ENCODE results near the gene MTHFD1. TPM values are rescaled to one million over a fixed set of nuclear protein-coding genes. Genes with fewer than 3 reads are reported as not detected.

Gene MTHFD1
- total and polyA plus RNA-seq, 2 donors (not counting 3 experiments of a cell fraction or from before 2014, with no cell fraction given): 26.3 to 114 TPM

- dilution Hi-C loops (cut with MboI; ENCODE audit: extremely low pct_ligation_motif_present, low sequenced_read_pairs) (no loop called here), intact Hi-C loops (cut with micrococcal nuclease) (no loop called here)
- Histone ChIP-seq H3K36me3 (ENCODE audit: control insufficient read depth in 2 of 2, extremely low read depth in 1 of 2, insufficient read depth in 2 of 2, low read length in 2 of 2) (no peaks in the 10 kb centered on the region), H2AFZ (ENCODE audit: low read depth, low read length) (no peak overlapping the region), H3K9me1 (replicated peaks; ENCODE audit: control insufficient read depth, extremely low read depth, insufficient read depth, low read length) (no peaks in the 10 kb centered on the region), H3K9me3 (replicated peaks; ENCODE audit: control insufficient read depth, insufficient read depth, low read length) (no peaks in the 10 kb centered on the region), H3K4me1 (ENCODE audit: control insufficient read depth, extremely low read depth, insufficient read depth, low read length) (no peaks in the 10 kb centered on the region), H3K4me3 (replicated peaks in 1 of 3; ENCODE audit: insufficient read depth in 1 of 3, low read depth in 1 of 3, low read length in 3 of 3) (no peak overlapping the region), H3K27me3 (ENCODE audit: control insufficient read depth in 2 of 2, insufficient read depth in 2 of 2, low read length in 2 of 2) (no peaks in the 10 kb centered on the region), H3K79me2 (ENCODE audit: control insufficient read depth, insufficient read depth, low read length) (peaks cover 17% of the 10 kb centered on the region), H3K4me2 (ENCODE audit: insufficient read depth, low read length) (no peak overlapping the region), H4K20me1 (replicated peaks; ENCODE audit: control insufficient read depth, extremely low read depth, insufficient read depth, low read length) (no peaks in the 10 kb centered on the region), H3K9ac (replicated peaks; ENCODE audit: extremely low read depth, insufficient read depth, low read length) (no peak overlapping the region), H3K27ac (ENCODE audit: insufficient read depth, low read depth, low read length) (no peak overlapping the region)
- ChIA-PET CTCF (interaction anchor here (1.0 to 1.3 kb wide), 2 partner anchors 11 to 14 kb away, joined by 3 to 4 read pairs; no protein-coding TSS in a partner anchor), POLR2A (no interaction called here)
- DNase-seq (ENCODE audit: low read depth, low spot score) (no peak), FAIRE-seq (no peak)
- BruUV-seq (replicated peaks): no TSS peak
- TF ChIP-seq POLR2A (IDR thresholded peaks at IDR 0.05; ENCODE audit: low read depth, low read length): no peak
- TF ChIP-seq POLR2AphosphoS5 (IDR thresholded peaks at IDR 0.05; ENCODE audit: insufficient read depth, low read depth, low read length): no peak
- no peak for TF ChIP-seq JUN (IDR thresholded peaks at IDR 0.05; ENCODE audit: borderline replicate concordance, insufficient read depth, insufficient read length, low read depth)
- TF ChIP-seq GATA2 (IDR thresholded peaks at IDR 0.05; ENCODE audit: insufficient read depth, insufficient read length, low read depth, low read length): no peak
- TF ChIP-seq FOS (IDR thresholded peaks at IDR 0.05; ENCODE audit: borderline replicate concordance, insufficient read depth, low read length): no peak
Observed at GRCh38 chr14:64409126-64409920, 21.2 kb downstream of the MTHFD1 start.

- intact Hi-C loops (cut with micrococcal nuclease) (no loop called here), dilution Hi-C loops (cut with MboI; ENCODE audit: extremely low pct_ligation_motif_present, low sequenced_read_pairs) (no loop called here)
- no TSS peak for BruUV-seq (replicated peaks)
- DNase-seq (ENCODE audit: low read depth, low spot score) (no peak), FAIRE-seq (no peak)
- no peak overlapping the region for H3K27ac ChIP-seq (ENCODE audit: insufficient read depth, low read depth, low read length)
- H3K27me3 ChIP-seq (ENCODE audit: control insufficient read depth in 2 of 2, insufficient read depth in 2 of 2, low read length in 2 of 2): no peaks in the 10 kb centered on the region
- no peaks in the 10 kb centered on the region for H3K9me3 ChIP-seq (replicated peaks; ENCODE audit: control insufficient read depth, insufficient read depth, low read length)
- H3K4me1 ChIP-seq (ENCODE audit: control insufficient read depth, extremely low read depth, insufficient read depth, low read length): no peaks in the 10 kb centered on the region
- TF ChIP-seq EZH2 (IDR thresholded peaks at IDR 0.05; ENCODE audit: borderline replicate concordance, low read depth, low read length, severe bottlenecking) (no peak), MYC (IDR thresholded peaks at IDR 0.05; ENCODE audit: low read depth, low read length) (no peak)
- H3K4me2 ChIP-seq (ENCODE audit: insufficient read depth, low read length): no peak overlapping the region
- no peak overlapping the region for H3K9ac ChIP-seq (replicated peaks; ENCODE audit: extremely low read depth, insufficient read depth, low read length)
- H3K79me2 ChIP-seq (ENCODE audit: control insufficient read depth, insufficient read depth, low read length): peaks cover 15% of the 10 kb centered on the region
- no peaks in the 10 kb centered on the region for H3K36me3 ChIP-seq (ENCODE audit: control insufficient read depth in 2 of 2, extremely low read depth in 1 of 2, insufficient read depth in 2 of 2, low read length in 2 of 2)
- H4K20me1 ChIP-seq (replicated peaks; ENCODE audit: control insufficient read depth, extremely low read depth, insufficient read depth, low read length): no peaks in the 10 kb centered on the region
- CTCF ChIA-PET: interaction anchor here (1.0 to 1.3 kb wide), 2 partner anchors 12 to 13 kb away, joined by 3 to 4 read pairs; no protein-coding TSS in a partner anchor
- no peaks in the 10 kb centered on the region for H3K9me1 ChIP-seq (replicated peaks; ENCODE audit: control insufficient read depth, extremely low read depth, insufficient read depth, low read length)
- POLR2A ChIA-PET: no interaction called here
- H3K4me3 ChIP-seq (replicated peaks in 1 of 3; ENCODE audit: insufficient read depth in 1 of 3, low read depth in 1 of 3, low read length in 3 of 3): no peak overlapping the region
- no peak overlapping the region for H2AFZ ChIP-seq (ENCODE audit: low read depth, low read length)
Observed at GRCh38 chr14:64410084-64410774, 22.1 kb downstream of the MTHFD1 start.

All from endothelial cell of umbilical vein (primary cell).